AG04449 (cell line): Measurements from ENCODE around the gene NOL3.

ENCODE experiments used
- CTCF ChIA-PET: fragments of 350-600 bp; formaldehyde crosslinking; extraction: SDS; loops from one replicate; lab custom pipeline; 2021; ENCODE audit warnings: antibody characterized with exemption; lab: Yijun Ruan, JAX
- POLR2A ChIA-PET: fragments of 400-600, 350-600 bp; formaldehyde crosslinking; extraction: SDS; loops from one replicate; lab custom pipeline; 2020; ENCODE audit warnings: antibody characterized with exemption, inconsistent platforms; lab: Yijun Ruan, JAX
- DNase-seq: peaks from one replicate; pipeline ENCODE4 v3.0.0-alpha.2; 2010; ENCODE audit warnings: low read depth, low spot score
- H3K4me3 ChIP-seq: 2 replicates; pipeline ENCODE4 v1.5.1; 2011; ENCODE audit warnings: low read depth, mild to moderate bottlenecking, control low read depth, low read length
- CTCF ChIP-seq: IDR thresholded peaks from one replicate; pipeline ENCODE4 v1.5.1; 2011; ENCODE audit warnings: mild to moderate bottlenecking, moderate library complexity, low read length, control low read depth, inconsistent platforms; ENCODE audit not compliant: insufficient read depth; ENCODE audit errors: missing control alignments

Gene NOL3

GRCh38 chr16:67157106-67157748, 13.1 kb upstream of the NOL3 start:
- ChIA-PET CTCF (interaction anchor here (0.7 to 13.2 kb wide), 24 partner anchors 8 to 317 kb away, joined by 3 to 241 read pairs (median 5); partner anchors contain the start of genes CBFB, CES3 and NOL3), POLR2A (no interaction called here)
- DNase-seq, result no peak
- TF ChIP-seq CTCF, result no peak
- no peak overlapping the region for H3K4me3 ChIP-seq

- no peak for TF ChIP-seq CTCF
- CTCF ChIA-PET, result interaction anchor here (0.9 to 13.2 kb wide), 23 partner anchors 9 to 316 kb away, joined by 3 to 241 read pairs (median 6); partner anchors contain the start of genes CES3, MATCAP1 and NOL3
- H3K4me3 ChIP-seq, result no peak overlapping the region
- no peak for DNase-seq
- POLR2A ChIA-PET, result no interaction called here
Measured at GRCh38 chr16:67157892-67158635, 12.3 kb upstream of the NOL3 start.

GRCh38 chr16:67158637-67159600, 11.4 kb upstream of the NOL3 start:
- ChIA-PET POLR2A (interaction anchor here (0.8 kb wide), 1 partner anchor 73 kb away, joined by 3 read pairs; no protein-coding TSS in a partner anchor), CTCF (interaction anchor here (1.0 to 13.2 kb wide), 14 partner anchors 8 to 200 kb away, joined by 3 to 241 read pairs (median 16); partner anchors contain the start of genes B3GNT9, CES3, MATCAP1 and NOL3)
- no peak for TF ChIP-seq CTCF
- peak overlapping the region; percentile 93 for H3K4me3 ChIP-seq
- DNase-seq, result no peak

GRCh38 chr16:67161595-67162058, 8.7 kb upstream of the NOL3 start:
- peak overlapping the region; percentile 15; the same call in 1 of the 2 replicates for H3K4me3 ChIP-seq
- TF ChIP-seq CTCF, result no peak
- no peak for DNase-seq
- ChIA-PET CTCF (interaction anchor here (1.0 to 13.2 kb wide), 10 partner anchors 12 to 266 kb away, joined by 3 to 241 read pairs (median 6); partner anchors contain the start of genes CES3 and MATCAP1), POLR2A (interaction anchor here (0.7 kb wide), 1 partner anchor 20 kb away, joined by 8 read pairs; no protein-coding TSS in a partner anchor)

- ChIA-PET CTCF (interaction anchor here (0.9 to 13.2 kb wide), 9 partner anchors 11 to 267 kb away, joined by 3 to 241 read pairs (median 4); partner anchors contain the start of genes CES3 and MATCAP1), POLR2A (interaction anchor here (0.9 kb wide), 1 partner anchor 61 kb away, joined by 3 read pairs; no protein-coding TSS in a partner anchor)
- peak overlapping the region; percentile 15 for H3K4me3 ChIP-seq
- DNase-seq, result no peak
- no peak for TF ChIP-seq CTCF
Measured at GRCh38 chr16:67162506-67163163, 7.7 kb upstream of the NOL3 start.
